Measurements from ENCODE around the gene AK5.

Gene AK5

DNA sequence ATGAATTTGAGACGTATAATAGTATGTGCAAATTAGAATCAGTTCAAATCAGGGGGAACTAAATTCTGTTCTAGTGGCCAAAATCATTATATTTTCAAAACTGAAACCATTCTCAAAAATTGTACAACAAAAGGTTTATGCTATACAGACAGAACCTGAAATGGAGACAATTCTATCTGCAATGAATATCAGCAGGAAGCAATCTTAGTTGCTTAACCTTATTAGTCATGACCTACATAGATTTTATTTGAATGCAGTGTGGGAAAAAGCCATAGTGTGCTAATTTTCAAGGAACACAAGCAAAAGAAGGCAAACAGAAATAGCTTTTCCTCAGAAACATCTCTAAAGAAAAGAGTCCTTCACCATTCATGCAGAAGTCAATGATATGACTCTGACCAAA is 6.5 kb downstream of the AK5 start:
- peak; percentile 54 for DNase-seq (ENCODE audit: low read depth)

GRCh38 chr1:77290576-77290975 is 8.8 kb downstream of the AK5 start:
- peak; percentile 18 for DNase-seq (ENCODE audit: low read depth)

- no peak for DNase-seq (ENCODE audit: low read depth)
Measured at GRCh38 chr1:77292551-77292950, 10.7 kb downstream of the AK5 start.

- no peak for DNase-seq (ENCODE audit: low read depth)
Measured at GRCh38 chr1:77300566-77300965, 18.7 kb downstream of the AK5 start.

DNA sequence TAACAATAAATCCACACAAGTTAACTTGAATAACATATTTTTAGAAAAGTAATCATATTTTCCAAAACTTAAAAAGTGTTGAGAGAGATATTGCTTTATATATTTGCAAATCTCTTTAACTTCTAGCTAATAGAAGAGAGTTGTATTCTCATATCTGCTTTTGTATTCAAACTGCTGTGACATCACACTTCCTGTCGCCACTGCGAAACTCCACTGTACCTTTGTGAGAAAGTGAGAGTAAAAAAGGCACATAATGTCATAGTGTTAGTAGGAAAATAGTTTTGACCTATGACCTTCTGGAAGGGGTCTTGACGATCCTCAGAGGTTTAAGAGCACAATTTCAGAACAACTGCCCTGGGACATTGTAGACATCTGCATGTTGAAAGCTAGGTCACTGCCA is 21.6 kb downstream of the AK5 start:
- DNase-seq (ENCODE audit: low read depth), result no peak

GRCh38 chr1:77308889-77309621 is 27.2 kb downstream of the AK5 start:
- DNase-seq (ENCODE audit: low read depth), result no peak

GRCh38 chr1:77310924-77311323 is 29.1 kb downstream of the AK5 start:
- no peak for DNase-seq (ENCODE audit: low read depth)

- peak; percentile 6 for DNase-seq (ENCODE audit: low read depth)
Measured at GRCh38 chr1:77312364-77312763, 30.5 kb downstream of the AK5 start.

- peak; percentile 28 for DNase-seq (ENCODE audit: low read depth)
Measured at GRCh38 chr1:77313491-77313890, 31.7 kb downstream of the AK5 start.

DNA sequence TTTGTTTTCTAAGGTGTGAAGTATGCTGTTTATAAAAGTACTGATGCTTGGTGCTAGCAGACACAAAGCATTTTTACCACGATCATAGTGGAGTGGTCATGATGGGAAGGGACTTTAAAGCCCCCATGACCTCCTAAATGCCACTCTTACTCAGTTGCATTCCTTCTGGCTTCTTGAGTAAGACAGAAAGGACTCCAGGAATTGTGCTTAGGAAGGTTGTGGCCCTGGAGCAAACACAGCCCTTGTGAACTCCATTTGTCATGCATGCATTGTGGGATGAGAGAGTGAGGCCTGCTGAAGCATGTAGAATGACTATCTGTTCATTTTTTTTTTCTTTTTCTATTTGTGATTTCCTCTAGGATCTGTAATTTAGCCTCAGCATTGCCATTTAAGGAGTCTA is 34.2 kb downstream of the AK5 start:
- peak; percentile 84 for DNase-seq (ENCODE audit: low read depth)

GRCh38 chr1:77316966-77317365 is 35.1 kb downstream of the AK5 start:
- peak; percentile 13 for DNase-seq (ENCODE audit: low read depth)

DNA sequence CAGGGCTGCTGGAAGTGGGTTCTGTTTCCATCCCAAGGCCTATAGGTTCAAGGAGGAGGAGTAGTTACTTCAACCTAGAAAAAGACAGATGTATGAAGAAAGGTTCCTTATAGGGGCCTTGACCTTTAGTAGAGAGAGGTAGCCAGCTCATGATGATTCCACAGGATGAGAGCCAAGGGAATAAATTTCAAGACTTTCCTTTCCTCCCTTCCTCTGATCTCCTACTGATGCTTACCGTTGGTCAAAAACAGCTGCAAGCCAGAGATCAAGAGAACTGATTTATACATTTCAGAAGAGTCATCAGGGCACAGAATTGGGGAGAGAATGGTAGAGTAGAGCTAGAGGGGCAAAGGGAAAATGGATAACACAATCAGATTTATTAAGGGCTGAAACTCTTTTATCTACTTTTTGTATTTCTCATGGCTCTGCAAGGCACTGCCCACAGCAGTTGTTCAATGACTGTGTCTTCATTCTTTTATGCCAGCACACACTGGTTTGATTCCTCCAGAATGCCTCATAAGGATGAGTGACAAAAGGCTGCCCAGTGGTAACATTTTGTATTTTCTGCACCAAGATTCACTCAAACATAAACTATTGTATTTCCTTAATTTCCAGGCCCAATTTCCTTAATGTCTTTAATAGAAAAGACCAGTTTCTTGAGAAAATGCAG is 37.4 kb downstream of the AK5 start:
- DNase-seq (ENCODE audit: low read depth), result peak; percentile 35

GRCh38 chr1:77322061-77322900 is 40.5 kb downstream of the AK5 start:
- DNase-seq (ENCODE audit: low read depth), result peak; percentile 87

DNA sequence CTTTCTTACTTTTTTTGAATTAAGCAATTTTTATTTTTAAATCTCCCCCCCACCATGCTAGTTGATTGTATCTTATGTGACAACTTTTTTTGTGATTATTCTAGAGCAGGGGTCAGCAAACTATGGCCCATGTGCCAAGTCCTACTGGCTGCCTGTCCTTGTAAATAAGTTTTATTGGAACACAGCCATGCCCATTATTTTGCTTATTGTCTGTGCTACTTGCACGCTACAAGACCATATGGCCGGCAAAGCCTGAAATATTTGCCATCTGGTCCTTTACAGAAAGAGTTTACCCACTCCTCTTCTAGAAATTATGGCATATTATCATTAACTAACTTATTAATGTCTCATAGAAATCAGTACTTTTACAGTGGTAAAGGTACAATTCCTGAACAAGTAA is 51.7 kb downstream of the AK5 start:
- DNase-seq (ENCODE audit: low read depth), result no peak

GRCh38 chr1:77336729-77337128 is 54.9 kb downstream of the AK5 start:
- DNase-seq (ENCODE audit: low read depth), result no peak

DNA sequence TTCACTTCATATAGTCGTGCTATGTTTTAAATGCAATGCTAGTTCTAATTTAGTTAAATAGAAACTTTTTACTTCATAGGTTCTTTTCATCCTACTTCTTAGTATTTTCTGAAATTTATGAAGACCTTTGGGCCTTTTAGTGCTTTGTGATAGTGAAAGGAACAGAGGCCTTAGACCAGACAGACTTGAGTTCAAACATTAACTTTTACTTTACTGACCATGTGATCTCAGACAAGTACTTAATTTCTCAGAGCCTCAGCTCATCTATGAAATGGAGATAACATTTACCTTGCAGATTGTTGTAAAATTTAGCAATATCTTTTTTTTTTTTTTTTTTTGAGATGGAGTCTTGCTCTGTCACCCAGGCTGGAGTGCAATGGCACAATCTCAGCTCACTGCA is 57.5 kb downstream of the AK5 start:
- no peak for DNase-seq (ENCODE audit: low read depth)

GRCh38 chr1:77341195-77341594 is 59.4 kb downstream of the AK5 start:
- no peak for DNase-seq (ENCODE audit: low read depth)

DNA sequence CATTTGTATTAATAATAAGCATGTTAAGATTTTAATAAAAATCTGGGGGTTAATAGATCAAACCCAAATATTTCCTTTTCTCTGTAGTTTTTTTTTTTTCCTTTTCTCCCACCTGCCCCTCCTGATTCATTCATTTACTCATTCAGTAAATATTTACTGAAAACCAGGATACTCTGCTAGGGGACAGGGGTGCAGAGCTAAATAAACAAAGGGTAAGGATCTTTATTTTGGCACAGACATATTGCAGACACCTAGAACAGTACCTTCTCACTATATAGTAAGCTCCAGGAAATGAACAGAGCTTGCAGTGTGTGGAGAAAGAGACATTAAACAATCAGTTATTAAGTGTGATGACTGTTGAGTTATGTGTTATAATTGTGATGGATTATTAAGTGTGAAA is 60.9 kb downstream of the AK5 start:
- DNase-seq (ENCODE audit: low read depth), result no peak

- DNase-seq (ENCODE audit: low read depth), result peak; percentile 96
Measured at GRCh38 chr1:77347646-77348045, 65.8 kb downstream of the AK5 start.

DNA sequence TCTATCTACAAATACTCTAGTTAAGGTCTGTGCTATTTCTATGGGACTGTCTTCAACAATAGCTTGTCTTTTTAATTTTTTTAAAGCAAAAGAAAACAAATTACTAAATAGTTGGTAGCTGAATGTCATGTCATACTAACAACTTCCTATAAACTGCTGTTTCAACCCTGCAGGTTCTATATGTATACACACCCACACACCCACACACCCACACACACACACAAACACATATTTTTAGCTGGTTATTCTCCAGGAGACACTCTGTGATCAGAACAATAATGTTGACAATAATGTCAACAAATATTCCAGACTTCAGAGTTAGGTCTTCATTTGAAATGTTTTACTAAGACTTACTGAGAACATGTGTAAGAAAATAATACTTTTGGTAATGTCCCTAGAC is 66.7 kb downstream of the AK5 start:
- DNase-seq (ENCODE audit: low read depth), result no peak

DNA sequence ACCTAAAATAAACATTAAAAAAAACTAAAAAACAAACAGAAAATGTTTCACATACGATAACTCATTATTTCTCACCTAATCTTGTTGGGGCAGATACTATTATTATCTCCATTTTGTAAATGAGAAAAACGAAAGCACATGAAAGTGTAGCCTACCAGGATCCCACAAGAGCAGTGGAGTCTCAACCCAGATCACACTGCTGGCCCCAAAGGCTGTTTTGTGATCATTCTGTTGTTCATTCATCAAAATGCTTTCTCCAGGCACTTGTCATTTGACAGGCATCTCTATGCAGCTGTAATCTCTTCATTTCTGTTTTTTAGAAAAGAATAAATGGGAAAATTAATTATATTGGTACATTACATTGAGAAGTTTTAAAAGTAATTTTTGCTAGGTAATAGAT is 67.5 kb downstream of the AK5 start:
- DNase-seq (ENCODE audit: low read depth), result no peak

- DNase-seq (ENCODE audit: low read depth), result peak; percentile 16
Measured at GRCh38 chr1:77350012-77350770, 68.4 kb downstream of the AK5 start.

Data from EH (cell line).